Smooth muscle cell of the umbilical artery (primary cell): Measurements from ENCODE around the gene CAP2. TPM values are rescaled to one million over a fixed set of nuclear protein-coding genes. Genes with fewer than 3 reads are reported as not detected.

Experiments used
- total RNA-seq: library from RNA; depleted of rRNA; stranded (reverse); fragments of >200 nt; gene quantifications from 2 replicates; pipeline ENCODE4 v1.2.3, GENCODE V29; 2014

CAP2 gene, protein sequence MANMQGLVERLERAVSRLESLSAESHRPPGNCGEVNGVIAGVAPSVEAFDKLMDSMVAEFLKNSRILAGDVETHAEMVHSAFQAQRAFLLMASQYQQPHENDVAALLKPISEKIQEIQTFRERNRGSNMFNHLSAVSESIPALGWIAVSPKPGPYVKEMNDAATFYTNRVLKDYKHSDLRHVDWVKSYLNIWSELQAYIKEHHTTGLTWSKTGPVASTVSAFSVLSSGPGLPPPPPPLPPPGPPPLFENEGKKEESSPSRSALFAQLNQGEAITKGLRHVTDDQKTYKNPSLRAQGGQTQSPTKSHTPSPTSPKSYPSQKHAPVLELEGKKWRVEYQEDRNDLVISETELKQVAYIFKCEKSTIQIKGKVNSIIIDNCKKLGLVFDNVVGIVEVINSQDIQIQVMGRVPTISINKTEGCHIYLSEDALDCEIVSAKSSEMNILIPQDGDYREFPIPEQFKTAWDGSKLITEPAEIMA
- total RNA-seq: 27.6 and 30.5 TPM in 2 replicates

DNA sequence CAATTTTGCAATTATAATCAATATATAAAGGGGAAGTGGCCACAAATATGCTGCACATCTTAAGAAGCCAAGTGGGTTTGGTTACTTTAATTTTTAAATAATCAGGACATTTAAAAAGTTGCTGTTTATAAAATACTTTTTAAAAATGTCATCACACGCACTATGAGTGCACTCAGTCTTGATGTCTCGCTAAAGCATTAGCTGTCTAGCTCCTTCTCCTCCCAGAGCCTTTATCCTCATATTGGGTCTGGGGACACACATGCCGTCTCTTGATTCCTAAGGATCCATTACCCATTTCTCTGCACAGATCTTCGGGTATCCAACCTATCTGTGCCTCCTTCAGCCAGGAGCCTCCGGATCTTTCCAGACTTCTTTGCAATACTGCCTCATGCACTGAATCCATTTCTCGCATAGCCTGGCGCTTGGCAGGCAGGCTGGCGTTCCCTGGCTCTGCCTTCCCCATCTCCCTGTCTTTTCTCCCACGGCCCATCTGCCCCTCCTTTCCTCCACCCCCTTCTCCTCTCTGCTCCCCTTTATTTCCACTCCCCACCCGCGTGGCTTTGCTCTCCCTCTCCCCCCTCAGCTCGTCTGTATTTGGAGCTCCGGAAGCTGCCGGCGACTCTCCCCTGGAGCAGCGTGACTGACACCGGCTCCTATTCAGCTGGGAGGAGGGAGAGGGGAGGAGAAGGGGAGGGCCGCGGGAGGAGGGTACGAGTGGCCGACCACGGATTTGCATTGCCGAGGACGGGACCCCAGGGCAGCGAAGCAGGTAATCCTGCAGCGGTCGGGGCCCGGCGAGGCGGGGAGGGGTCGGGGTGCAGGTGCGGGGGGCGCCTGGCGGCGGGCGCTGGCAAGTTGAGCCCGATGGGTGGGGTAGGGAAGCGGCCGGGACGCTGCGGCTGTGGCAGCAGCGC, at the start of gene CAP2:
Gene CAP2, plus strand, starts transcription at position 618 of the 914 bp plus-strand sequence. CDS start 27,961 bp downstream, outside the sequence.

DNA sequence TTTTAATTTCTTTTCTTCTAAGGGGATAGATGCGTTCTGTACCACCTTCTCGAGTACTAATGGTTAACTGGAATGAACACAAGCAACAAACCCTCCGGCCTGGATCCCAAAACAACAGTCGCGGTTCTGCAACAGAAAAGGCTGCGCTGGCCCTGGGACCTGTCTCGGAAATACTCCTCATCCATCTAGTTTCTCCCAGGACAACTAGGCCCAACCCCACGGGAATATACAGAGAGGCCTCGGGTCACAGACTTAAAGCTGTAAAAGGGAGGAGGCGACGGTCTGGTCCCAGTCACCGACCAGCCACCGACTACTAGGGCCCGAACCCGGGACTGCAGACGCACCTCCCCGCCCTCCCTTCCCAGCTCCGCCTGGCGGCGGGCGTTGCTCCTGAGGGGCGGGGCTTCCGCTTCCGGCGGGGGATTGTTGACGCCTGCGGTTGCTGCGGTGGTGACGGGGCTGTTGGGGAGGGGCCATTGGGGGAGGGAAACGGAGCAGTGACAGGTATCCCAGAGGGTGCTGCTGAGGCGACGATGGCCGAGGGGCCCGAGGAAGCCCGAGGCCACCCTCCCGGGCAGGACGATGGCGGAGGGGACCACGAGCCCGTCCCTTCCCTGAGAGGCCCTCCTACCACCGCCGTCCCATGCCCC, 206.6 kb downstream of the CAP2 start, which contains the start of gene FAM8A1:
Gene FAM8A1, plus strand, starts transcription at position 426 of the 650 bp plus-strand sequence. Its CDS starts 108 bp downstream, at position 534.

Other genes with a start within 250 kb of the CAP2 start
- gene RBM24, start 112.2 kb upstream of the CAP2 start, total RNA-seq: 8.0 and 16.2 TPM in 2 replicates
- 24.1 and 27.0 TPM in 2 replicates for gene FAM8A1, start 206.7 kb downstream of the CAP2 start, total RNA-seq